Keratinocyte (primary cell): ENCODE measurements around the gene SMARCA4. TPM values are rescaled to one million over a fixed set of nuclear protein-coding genes. Genes with fewer than 3 reads are reported as not detected.

Source experiments
- DNase-seq: peaks from one replicate; pipeline ENCODE4 v3.0.0-alpha.2; 2011; ENCODE audit warnings: low read depth, missing footprints, low spot score
- FAIRE-seq: peaks from 2 replicates; lab custom pipeline; 2011; peaks lifted over from hg19 to GRCh38; lab: Jason Lieb, UNC
- H2AFZ ChIP-seq: 2 replicates; pipeline ENCODE4 v1.6.0; 2012; ENCODE audit warnings: low read length, control low read depth, inconsistent platforms; ENCODE audit not compliant: control insufficient read depth
- H3K27ac ChIP-seq: 2 replicates; pipeline ENCODE4 v1.5.1; 2011; ENCODE audit warnings: low read length; ENCODE audit not compliant: control insufficient read depth, insufficient read depth
- H3K27me3 ChIP-seq: 3 replicates; pipeline ENCODE4 v1.6.0; 2011; ENCODE audit warnings: low read length; ENCODE audit not compliant: control insufficient read depth, insufficient read depth; ENCODE audit errors: extremely low read depth
- H3K36me3 ChIP-seq, 2 experiments: 2 replicates in 1 of 2; 3 replicates in 1 of 2; pipeline ENCODE4 v1.5.1; 2011; ENCODE audit warnings: low read length in 2 of 2, mild to moderate bottlenecking in 1 of 2; ENCODE audit not compliant: control insufficient read depth in 2 of 2, insufficient read depth in 2 of 2; ENCODE audit errors: extremely low read depth in 1 of 2
- H3K4me1 ChIP-seq: 3 replicates; pipeline ENCODE4 v1.5.1; 2011; ENCODE audit warnings: low read length; ENCODE audit not compliant: control insufficient read depth, insufficient read depth; ENCODE audit errors: extremely low read depth
- H3K4me2 ChIP-seq: 3 replicates; pipeline ENCODE4 v1.6.0; 2011; ENCODE audit warnings: low read depth, low read length; ENCODE audit not compliant: control insufficient read depth, insufficient read depth; ENCODE audit errors: extremely low read depth
- H3K4me3 ChIP-seq, 3 experiments: fragments of 200-600 bp in 1 of 3; sonication (generic) in 1 of 3; 2 replicates in 2 of 3; 3 replicates in 1 of 3; pipeline ENCODE4 v1.5.1; 2011 to 2016; ENCODE audit warnings: low read length in 3 of 3, mild to moderate bottlenecking in 3 of 3, control low read depth in 2 of 3, inconsistent platforms in 1 of 3, low read depth in 1 of 3, mixed read lengths in 1 of 3, mixed run types in 1 of 3, moderate library complexity in 1 of 3; ENCODE audit not compliant: control insufficient read depth in 2 of 3, insufficient read depth in 2 of 3; ENCODE audit errors: extremely low read depth in 1 of 3
- H3K79me2 ChIP-seq: 2 replicates; pipeline ENCODE4 v1.6.0; 2012; ENCODE audit warnings: low read length; ENCODE audit not compliant: control insufficient read depth, insufficient read depth
- H3K9ac ChIP-seq: 3 replicates; pipeline ENCODE4 v1.6.0; 2011; ENCODE audit warnings: low read length; ENCODE audit not compliant: control insufficient read depth, insufficient read depth; ENCODE audit errors: extremely low read depth
- H3K9me1 ChIP-seq: 3 replicates; pipeline ENCODE4 v1.6.0; 2011; ENCODE audit warnings: low read length; ENCODE audit not compliant: control insufficient read depth, insufficient read depth; ENCODE audit errors: extremely low read depth
- H3K9me3 ChIP-seq: 2 replicates; pipeline ENCODE4 v1.5.1; 2012; ENCODE audit warnings: low read depth, low read length; ENCODE audit not compliant: control insufficient read depth
- H4K20me1 ChIP-seq: 3 replicates; pipeline ENCODE4 v1.6.0; 2011; ENCODE audit warnings: low read length; ENCODE audit not compliant: control insufficient read depth, insufficient read depth; ENCODE audit errors: extremely low read depth
- EZH2 ChIP-seq: IDR thresholded peaks from one replicate; pipeline ENCODE4 v1.6.1; 2012; ENCODE audit warnings: inconsistent platforms, mild to moderate bottlenecking, low read length, moderate library complexity
- dilution Hi-C: fragments of 300-500 bp; cut with MboI; formaldehyde crosslinking; loops from one replicate; pipeline ENCODE4 v1.7.0; 2020; ENCODE audit warnings: low sequenced_read_pairs; ENCODE audit not compliant: extremely low pct_ligation_motif_present
- polyA plus RNA-seq, 5 experiments: library from polyadenylated mRNA; depleted of rRNA in 3 of 5; stranded (reverse) in 3 of 5; stranded (forward) in 1 of 5; unstranded in 1 of 5; fragments of >200 nt; gene quantifications; 1 replicate in 1 of 5; 2 replicates in 3 of 5; 3 replicates in 1 of 5; pipeline versions ENCODE4 v1.2.1 to v1.2.3, GENCODE V29; 2011 to 2012; ENCODE audit warnings: missing spikeins in 2 of 5, low read depth in 1 of 5, low replicate concordance in 1 of 5
- TF ChIP-seq, protein P1 (sequence below), 3 experiments: IDR thresholded peaks in 1 of 3; conservative IDR thresholded peaks in 1 of 3; optimal IDR thresholded peaks in 1 of 3; 2 replicates in 2 of 3; 3 replicates in 1 of 3; pipeline versions ENCODE3 to v1.5.1; 2011; ENCODE audit warnings: low read length in 3 of 3, mild to moderate bottlenecking in 3 of 3, moderate library complexity in 2 of 3, control low read depth in 1 of 3, inconsistent platforms in 1 of 3; ENCODE audit not compliant: insufficient read depth in 2 of 3; ENCODE audit errors: extremely low read depth in 1 of 3

Gene SMARCA4
- polyA plus RNA-seq, 1 donor (not counting 4 experiments of a cell fraction or from before 2014, with no cell fraction given): 33.1 TPM

DNA sequence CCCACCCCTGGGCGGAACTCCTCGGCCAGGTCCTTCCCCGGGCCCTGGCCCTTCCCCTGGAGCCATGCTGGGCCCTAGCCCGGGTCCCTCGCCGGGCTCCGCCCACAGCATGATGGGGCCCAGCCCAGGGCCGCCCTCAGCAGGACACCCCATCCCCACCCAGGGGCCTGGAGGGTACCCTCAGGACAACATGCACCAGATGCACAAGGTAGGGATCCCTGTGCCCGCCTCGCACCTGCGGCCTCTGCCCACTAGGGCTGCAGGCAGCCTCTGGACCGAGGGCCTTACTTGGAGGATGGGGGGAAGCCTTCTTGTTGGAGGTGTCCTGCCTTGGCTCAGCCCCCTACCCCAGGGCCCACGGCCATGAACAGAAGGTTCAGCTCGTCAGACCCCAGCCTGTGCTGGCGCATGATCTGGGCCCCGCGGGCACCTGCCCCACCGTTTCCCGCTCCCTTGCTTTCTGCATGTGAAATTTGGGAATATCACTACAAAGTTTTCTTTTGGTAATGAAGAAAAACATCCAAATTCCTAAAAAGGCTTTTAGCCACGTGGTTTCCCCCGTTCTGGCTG lies 23.4 kb downstream of the SMARCA4 start:
- no peaks in the 10 kb centered on the region for H3K9me3 ChIP-seq
- H3K36me3 ChIP-seq: peaks cover 26 to 33% of the 10 kb centered on the region in 2 experiments
- peaks cover 58% of the 10 kb centered on the region for H3K79me2 ChIP-seq
- H3K27me3 ChIP-seq: no peaks in the 10 kb centered on the region
- no peaks in the 10 kb centered on the region for H3K9me1 ChIP-seq
- H2AFZ ChIP-seq: no peak overlapping the region
- no peak overlapping the region for H3K4me2 ChIP-seq
- dilution Hi-C loops: no loop called here
- TF ChIP-seq, protein P1, sequence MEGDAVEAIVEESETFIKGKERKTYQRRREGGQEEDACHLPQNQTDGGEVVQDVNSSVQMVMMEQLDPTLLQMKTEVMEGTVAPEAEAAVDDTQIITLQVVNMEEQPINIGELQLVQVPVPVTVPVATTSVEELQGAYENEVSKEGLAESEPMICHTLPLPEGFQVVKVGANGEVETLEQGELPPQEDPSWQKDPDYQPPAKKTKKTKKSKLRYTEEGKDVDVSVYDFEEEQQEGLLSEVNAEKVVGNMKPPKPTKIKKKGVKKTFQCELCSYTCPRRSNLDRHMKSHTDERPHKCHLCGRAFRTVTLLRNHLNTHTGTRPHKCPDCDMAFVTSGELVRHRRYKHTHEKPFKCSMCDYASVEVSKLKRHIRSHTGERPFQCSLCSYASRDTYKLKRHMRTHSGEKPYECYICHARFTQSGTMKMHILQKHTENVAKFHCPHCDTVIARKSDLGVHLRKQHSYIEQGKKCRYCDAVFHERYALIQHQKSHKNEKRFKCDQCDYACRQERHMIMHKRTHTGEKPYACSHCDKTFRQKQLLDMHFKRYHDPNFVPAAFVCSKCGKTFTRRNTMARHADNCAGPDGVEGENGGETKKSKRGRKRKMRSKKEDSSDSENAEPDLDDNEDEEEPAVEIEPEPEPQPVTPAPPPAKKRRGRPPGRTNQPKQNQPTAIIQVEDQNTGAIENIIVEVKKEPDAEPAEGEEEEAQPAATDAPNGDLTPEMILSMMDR (optimal IDR thresholded peaks at IDR 0.05 in 1 of 3, IDR thresholded peaks at IDR 0.05 in 1 of 3, conservative IDR thresholded peaks at IDR 0.05 in 1 of 3; ENCODE audit: extremely low read depth in 1 of 3, insufficient read depth in 2 of 3, low read length in 3 of 3): no peak
- TF ChIP-seq EZH2: no peak
- H3K4me3 ChIP-seq: no peak overlapping the region
- FAIRE-seq: no peak
- DNase-seq: no peak
- H4K20me1 ChIP-seq: peaks cover 12% of the 10 kb centered on the region
- H3K9ac ChIP-seq: no peak overlapping the region
- no peaks in the 10 kb centered on the region for H3K4me1 ChIP-seq
- no peak overlapping the region for H3K27ac ChIP-seq

- H3K36me3 ChIP-seq: peaks cover 23 to 38% of the 10 kb centered on the region in 2 experiments
- H4K20me1 ChIP-seq: peaks cover 5% of the 10 kb centered on the region
- no peaks in the 10 kb centered on the region for H3K27me3 ChIP-seq
- H2AFZ ChIP-seq: no peak overlapping the region
- peaks cover 46% of the 10 kb centered on the region for H3K79me2 ChIP-seq
- H3K4me2 ChIP-seq: no peak overlapping the region
- no peak overlapping the region for H3K27ac ChIP-seq
- no peak overlapping the region for H3K4me3 ChIP-seq
- no peaks in the 10 kb centered on the region for H3K4me1 ChIP-seq
- H3K9ac ChIP-seq: no peak overlapping the region
- FAIRE-seq (no peak), DNase-seq (no peak)
- dilution Hi-C loops: no loop called here
- no peaks in the 10 kb centered on the region for H3K9me3 ChIP-seq
- H3K9me1 ChIP-seq: no peaks in the 10 kb centered on the region
- TF ChIP-seq, protein P1 (optimal IDR thresholded peaks at IDR 0.05 in 1 of 3, IDR thresholded peaks at IDR 0.05 in 1 of 3, conservative IDR thresholded peaks at IDR 0.05 in 1 of 3; ENCODE audit: extremely low read depth in 1 of 3, insufficient read depth in 2 of 3, low read length in 3 of 3): no peak
- no peak for TF ChIP-seq EZH2
Observed at GRCh38 chr19:10985502-10985901, 24.7 kb downstream of the SMARCA4 start.
